DND-41 (cell line): ENCODE data around the gene CCDC51.

ENCODE experiments used
- CTCF ChIP-seq: IDR thresholded peaks from 2 replicates; pipeline ENCODE4 v1.5.1; 2012; ENCODE audit warnings: borderline replicate concordance, low read length, moderate library complexity, mild to moderate bottlenecking; ENCODE audit not compliant: poor library complexity, severe bottlenecking; ENCODE audit errors: extremely low read depth
- EZH2 ChIP-seq: IDR thresholded peaks from 3 replicates; pipeline ENCODE4 v1.6.1; 2012; ENCODE audit warnings: borderline replicate concordance, low read depth, mild to moderate bottlenecking, moderate library complexity, low read length, inconsistent platforms; ENCODE audit not compliant: severe bottlenecking

- TF ChIP-seq CTCF = no peak
- no peak for TF ChIP-seq EZH2
Measured at GRCh38 chr3:48429960-48430707, 9.8 kb downstream of the CCDC51 start, which contains the start of gene PLXNB1.
